Activated gamma-delta T cell treated with Interleukin-2 at 50 U/mL for 16 hours (primary cell): Measurements from ENCODE around the gene NXPE3.
A peak's percentile ranks its signal among the peaks of the same experiment; 100 is the strongest.

Experiments used
- DNase-seq: peaks from one replicate; pipeline ENCODE4 v3.0.0-alpha.2; 2020

NXPE3 gene

GRCh38 chr3:101829437-101829830 is 50.4 kb downstream of the NXPE3 start:
- DNase-seq = no peak

DNA sequence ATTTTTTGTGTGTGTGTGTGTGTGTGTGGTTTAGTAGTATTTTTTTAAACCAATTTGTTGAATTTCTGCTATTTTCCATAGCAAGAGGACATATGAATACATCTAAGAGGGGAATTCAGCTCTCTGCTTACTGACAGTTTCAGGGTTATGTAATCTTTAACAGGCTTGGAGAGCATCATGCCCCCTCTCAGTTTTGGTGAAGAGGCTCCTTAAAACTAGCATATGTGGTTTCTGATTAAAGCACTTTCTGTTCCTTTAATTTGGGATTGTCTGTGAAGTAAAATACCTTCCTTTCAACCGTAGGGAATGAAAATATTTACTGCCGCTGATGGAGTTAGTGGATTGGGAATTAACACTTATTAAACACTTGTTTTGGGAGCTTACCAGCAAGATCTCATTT is 50.9 kb downstream of the NXPE3 start:
- DNase-seq = no peak

DNA sequence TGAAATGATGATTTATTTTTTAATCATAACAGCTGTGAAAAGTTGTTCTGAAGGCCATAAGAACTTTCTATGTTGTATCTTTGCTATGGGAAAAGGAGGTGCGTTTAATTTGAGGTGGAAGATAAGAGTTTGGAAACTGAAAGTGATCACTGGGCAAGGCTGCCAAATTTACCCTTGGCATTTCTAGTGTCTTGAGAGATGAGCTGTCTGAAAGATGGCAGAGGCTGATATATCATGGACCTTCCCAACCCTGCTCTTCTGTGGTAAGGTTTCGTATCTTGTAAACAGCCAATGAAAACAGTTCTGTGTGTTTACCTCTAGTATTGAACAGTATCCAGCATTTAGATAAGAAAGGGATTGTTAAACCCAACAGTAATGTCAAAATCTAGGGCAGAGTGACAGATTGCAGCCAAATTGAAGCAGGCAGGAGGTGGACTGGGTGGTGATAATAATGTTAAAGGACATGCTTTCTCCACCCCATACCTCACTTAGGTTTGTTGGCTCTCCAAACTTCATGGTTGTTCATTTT is 54.5 kb downstream of the NXPE3 start:
- DNase-seq = no peak

DNA sequence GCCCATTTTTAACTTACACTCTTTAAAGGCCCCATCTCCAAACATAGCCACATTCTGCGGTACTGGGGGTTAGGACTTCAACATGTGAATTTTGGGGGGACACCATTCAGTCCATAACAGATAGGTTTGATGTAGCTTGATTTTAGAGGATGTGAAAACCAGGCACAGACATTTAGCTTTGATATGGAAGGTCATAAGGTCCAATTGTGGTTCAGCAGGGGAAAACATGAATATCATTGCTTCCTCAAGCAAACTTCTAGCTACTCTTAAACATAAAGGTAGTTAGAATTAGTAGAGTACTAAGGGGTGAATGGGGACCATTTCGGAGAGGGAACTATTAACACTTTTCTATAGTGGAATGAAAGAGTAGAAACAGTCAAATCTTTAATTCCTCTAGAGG is 56.7 kb downstream of the NXPE3 start:
- DNase-seq = no peak

DNA sequence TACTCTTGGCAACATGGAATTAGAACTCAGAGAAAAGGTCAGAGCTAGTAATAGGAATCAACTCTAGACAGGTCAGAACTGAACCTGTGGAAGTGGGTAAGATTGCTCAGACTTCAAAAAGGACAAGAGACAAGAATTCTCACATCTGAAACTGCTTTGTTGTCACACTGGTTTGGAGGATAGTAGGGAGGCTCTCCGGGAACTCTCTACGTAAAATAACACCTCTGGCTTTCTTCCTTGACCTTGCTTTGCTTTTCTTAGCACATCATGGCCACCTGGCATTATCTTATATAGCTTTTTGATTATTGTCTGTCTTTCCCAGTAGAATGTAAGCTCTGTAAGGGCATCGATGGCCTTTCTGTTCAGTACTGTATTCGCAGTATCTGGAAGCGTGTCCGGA is 57.1 kb downstream of the NXPE3 start:
- DNase-seq = no peak

DNA sequence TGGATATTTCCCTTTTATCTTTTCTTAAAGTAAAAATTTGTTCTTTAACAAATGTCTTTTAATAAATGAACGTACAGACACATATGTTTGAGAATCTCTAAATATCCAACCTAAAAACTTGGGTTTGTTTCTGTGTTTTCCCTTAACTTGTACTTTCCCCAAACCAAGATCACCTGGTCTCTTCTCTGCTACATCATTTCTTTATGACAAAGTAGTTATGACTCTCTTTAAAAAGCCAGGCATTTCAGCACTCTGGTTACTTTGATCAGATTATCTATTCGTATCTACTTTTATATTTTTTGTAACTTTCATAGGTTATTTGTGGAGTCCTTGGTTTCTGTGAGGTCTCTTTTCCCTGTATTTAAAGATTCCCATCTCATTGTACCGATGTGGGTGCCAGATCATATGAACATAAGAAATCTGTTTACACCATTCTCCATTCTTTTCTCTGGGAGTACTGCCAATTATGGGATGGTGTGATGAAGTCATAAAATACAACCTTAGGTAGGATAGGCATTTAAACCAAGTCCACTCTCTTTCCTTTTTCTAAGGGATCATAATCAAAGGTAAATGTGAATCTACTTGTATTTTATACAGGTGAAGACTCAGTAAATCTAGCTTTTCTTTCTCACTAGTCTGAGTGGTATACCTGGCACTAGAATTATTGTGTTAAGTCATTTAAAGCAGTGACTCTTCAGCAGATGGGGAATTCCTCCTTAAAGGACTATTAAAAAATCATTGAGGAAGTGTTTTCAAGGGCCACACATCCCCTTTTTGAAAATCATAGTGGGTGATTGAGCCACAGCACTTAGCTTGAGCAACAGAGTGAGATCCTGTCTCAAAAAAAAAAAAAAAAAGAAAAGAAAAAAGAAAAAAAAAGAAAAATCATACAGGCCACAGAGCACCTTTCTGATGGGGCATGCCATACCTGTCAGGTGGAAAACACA is 57.9 kb downstream of the NXPE3 start:
- DNase-seq = no peak

DNA sequence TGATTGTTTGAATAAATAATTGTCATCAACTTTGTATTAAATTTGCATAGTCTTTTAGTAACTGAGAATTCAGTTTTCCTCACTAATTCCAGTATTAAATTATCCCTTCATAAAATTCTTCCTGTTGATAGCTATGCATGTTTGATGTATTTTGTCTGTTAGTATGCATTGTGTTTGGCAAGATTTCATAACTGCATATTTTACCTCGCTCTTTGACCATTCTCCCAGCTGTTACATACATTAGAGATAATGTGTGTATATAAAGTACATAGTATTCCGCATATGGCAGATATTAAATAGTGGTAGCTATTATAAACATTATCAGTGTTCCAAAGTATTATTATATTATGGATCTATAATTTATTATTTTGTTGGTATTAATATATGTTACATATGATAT is 59.7 kb downstream of the NXPE3 start:
- no peak for DNase-seq

DNA sequence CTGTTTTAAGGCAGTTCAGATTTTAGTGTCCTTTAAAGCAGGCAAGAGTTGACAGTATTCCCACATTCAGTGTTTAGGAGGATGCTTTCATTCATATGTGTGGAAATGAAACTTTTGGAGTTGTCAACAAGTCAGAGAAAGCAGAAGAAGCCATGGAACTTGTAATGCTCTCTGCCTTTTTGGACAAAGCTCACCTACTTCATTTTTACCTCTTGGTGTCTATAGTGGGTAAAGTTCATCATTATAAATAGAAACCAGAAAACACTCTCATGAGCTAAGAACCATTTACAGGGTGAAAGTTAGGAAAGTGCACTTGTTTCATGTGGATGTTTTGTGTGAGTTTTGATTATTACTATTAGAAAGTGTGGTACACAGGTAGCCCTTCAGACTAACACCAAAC is 61.1 kb downstream of the NXPE3 start:
- DNase-seq = no peak

- no peak for DNase-seq
Measured at GRCh38 chr3:101842245-101842934, 63.4 kb downstream of the NXPE3 start.

DNA sequence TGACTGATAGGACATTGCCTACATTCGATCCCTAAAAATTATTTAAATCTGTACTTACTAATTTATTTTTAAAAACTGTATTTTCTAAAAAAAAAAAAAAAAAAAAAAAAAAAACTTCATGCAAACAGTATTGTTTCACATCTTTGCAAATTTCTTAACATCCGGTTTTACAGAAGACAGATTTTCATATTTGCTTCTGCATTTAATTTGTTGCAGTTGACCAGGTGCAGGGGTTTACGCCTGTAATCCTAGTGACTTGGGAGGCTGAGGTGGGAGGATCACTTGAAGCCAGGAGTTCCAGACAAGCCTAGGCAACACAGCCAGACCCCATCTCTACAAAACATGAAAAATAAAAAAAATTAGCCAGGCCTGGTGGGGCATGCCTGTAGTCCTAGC is 63.9 kb downstream of the NXPE3 start:
- no peak for DNase-seq

GRCh38 chr3:101845425-101845824 is 66.4 kb downstream of the NXPE3 start:
- no peak for DNase-seq

DNA sequence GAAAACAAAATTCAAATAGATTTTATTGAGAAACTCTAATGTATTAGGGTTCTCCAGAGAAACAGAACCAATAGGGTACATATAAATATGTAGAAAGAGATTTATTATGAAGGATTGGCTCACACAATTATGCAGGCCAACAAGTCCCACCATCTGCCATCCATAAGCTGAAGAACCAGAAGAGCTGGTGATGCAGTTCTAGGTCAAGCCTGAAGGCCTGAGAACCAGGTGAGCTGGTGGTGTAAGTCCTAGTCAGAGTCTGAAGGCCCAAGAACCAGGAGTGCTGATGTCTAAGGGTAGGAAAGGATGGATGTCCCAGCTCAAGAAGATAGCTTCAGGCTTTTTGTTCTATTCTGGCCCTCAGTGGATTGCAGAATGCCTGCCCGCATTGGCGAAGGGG is 67.7 kb downstream of the NXPE3 start:
- no peak for DNase-seq

DNA sequence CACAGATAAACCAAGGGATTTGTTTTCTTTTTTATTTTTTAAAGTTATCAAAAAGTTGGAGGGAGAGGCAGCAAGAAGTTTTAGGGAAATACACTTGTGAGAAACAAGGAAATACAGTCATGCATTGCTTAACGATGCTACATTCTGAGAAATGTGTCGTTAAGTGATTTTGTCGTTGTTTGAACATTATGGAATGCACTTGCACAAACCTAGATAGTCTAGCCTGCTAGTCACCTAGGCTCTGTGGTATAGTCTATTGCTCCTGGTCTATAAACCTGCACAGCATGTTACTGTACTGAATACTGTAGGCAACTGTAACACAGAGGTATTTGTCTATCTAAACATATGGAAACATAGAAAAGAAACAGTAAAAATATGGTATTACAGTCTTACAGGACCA is 68.3 kb downstream of the NXPE3 start:
- DNase-seq = no peak

DNA sequence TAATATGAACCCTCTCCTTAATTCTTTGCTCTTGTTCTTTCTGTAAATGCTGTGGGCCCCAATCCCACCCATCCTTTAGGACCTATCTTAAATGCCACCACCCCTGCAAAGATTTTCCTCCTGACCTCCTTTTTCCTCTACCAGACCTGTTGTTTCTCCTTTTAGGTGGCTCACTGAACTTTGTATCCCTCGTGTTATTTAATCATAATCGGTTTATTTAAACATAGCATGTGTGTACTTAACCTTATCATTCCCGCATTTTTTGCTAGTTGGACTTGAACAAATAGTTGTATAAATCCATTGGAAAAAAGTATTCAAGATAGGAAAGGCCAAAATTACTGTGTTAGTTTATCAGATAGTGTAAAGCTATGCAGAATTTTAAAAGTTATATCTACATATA is 69.3 kb downstream of the NXPE3 start:
- no peak for DNase-seq

- DNase-seq = peak; percentile 87
Measured at GRCh38 chr3:101848754-101849713, 70.0 kb downstream of the NXPE3 start, which contains the start of gene NFKBIZ. Gene NFKBIZ, plus strand, starts transcription at chr3:101849514. Its CDS starts 115 bp downstream, at chr3:101849629.

- peak; percentile 43 for DNase-seq
Measured at GRCh38 chr3:101849714-101850245, 70.8 kb downstream of the NXPE3 start.

- DNase-seq = peak; percentile 27
Measured at GRCh38 chr3:101850246-101851051, 71.4 kb downstream of the NXPE3 start.

DNA sequence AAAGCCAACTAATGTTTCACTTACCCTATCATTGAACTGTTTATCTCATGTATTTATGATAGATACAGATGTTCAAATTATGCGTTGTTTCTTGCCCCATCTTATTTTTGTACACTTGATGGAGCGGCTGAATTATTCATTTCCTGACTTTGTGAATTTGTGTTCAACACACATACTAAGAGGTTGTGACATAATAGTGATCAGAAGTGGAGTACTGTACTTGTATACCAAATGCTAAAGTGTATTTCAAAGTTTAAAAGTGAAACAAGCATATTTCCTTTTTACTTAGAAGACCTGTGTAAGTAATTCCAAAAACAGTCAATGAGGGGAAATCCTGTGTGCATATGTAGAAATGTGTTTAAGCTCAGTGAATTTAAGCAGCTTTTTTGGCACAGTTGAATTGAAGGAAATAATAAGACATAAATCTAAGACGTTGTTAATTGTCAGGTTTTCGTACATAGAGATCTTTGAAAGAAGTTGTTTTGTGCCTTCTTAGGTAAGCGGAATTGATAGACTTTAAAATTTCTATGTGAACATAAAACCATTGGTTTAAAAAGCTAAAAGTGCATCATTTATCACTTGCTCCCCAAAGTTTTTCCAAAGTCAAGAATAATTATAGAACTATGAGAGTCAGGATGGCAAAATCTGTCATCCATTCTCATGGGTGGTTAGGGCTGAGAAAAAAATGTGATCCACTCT is 72.2 kb downstream of the NXPE3 start:
- no peak for DNase-seq

GRCh38 chr3:101851850-101852714 is 73.1 kb downstream of the NXPE3 start:
- DNase-seq = no peak
